T-helper 1 cell treated with Interleukin-12 subunit alpha and Interleukin-12 subunit beta and Interleukin-4 antibody, amounts not matched to agents 30 μg/mL and 1 μg/mL, for 36 hours (primary cell): Measurements from ENCODE around the gene C9orf57.
"Not testable (repeated sequence)": the region's sequence is repeated elsewhere in the genome, so short reads cannot be mapped to it uniquely, and the experiment has no call there.

ENCODE experiments used
- H3K27ac Mint-ChIP-seq: one replicate; pipeline ENCODE4 v1.8.0; 2021; ENCODE audit warnings: mild to moderate bottlenecking, mixed read lengths
- H3K27me3 Mint-ChIP-seq: one replicate; pipeline ENCODE4 v1.8.0; 2021; ENCODE audit warnings: low read depth, mixed read lengths
- H3K36me3 Mint-ChIP-seq: one replicate; pipeline ENCODE4 v1.8.0; 2021; ENCODE audit warnings: low read depth, mixed read lengths
- H3K4me1 Mint-ChIP-seq: one replicate; pipeline ENCODE4 v1.8.0; 2021; ENCODE audit warnings: low read depth, mixed read lengths
- H3K4me3 Mint-ChIP-seq: one replicate; pipeline ENCODE4 v1.8.0; 2021; ENCODE audit warnings: mild to moderate bottlenecking, moderate library complexity, mixed read lengths
- H3K9me3 Mint-ChIP-seq: one replicate; pipeline ENCODE4 v1.8.0; 2021; ENCODE audit warnings: mixed read lengths

Gene C9orf57, protein sequence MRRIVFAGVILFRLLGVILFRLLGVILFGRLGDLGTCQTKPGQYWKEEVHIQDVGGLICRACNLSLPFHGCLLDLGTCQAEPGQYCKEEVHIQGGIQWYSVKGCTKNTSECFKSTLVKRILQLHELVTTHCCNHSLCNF

DNA sequence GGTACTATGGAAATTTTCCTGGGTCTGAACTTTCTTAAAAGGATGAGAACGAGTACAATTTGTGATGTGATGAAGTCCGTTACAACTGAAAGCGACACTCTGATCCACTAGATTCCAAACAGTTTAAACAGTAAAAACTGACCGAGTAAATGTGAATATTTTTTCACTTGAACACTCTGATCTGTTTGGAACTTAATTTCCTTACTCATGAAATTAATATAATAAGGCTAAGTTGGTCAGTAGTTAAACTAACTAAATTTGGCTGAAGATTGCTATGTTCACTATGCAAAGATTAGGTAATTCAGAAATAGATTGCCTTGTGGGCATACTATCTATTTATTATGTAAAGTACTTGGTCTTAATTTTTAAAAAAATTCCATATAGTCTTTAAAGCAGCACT, at the start of gene C9orf57:
C9orf57 (minus strand) TSS at position 101 of the 400 bp plus-strand sequence. CDS start 1,282 bp downstream, outside the sequence.
- Mint-ChIP-seq H3K4me3 (no peak within 1 kb of the TSS), H3K9me3 (no peaks in the 10 kb centered on the region), H3K36me3 (no peaks in the 10 kb centered on the region), H3K4me1 (no peaks in the 10 kb centered on the region), H3K27me3 (no peaks in the 10 kb centered on the region), H3K27ac (no peak within 1 kb of the TSS)

- H3K27me3 Mint-ChIP-seq, result peaks cover 6% of the 10 kb centered on the region
- no peak overlapping the region for H3K4me3 Mint-ChIP-seq
- H3K27ac Mint-ChIP-seq, result no peak overlapping the region
- H3K9me3 Mint-ChIP-seq, result no peaks in the 10 kb centered on the region
- no peaks in the 10 kb centered on the region for H3K4me1 Mint-ChIP-seq
- H3K36me3 Mint-ChIP-seq, result no peaks in the 10 kb centered on the region
These were observed 42.1 kb upstream of the C9orf57 start for GRCh38 chr9:72102520-72102919.

GRCh38 chr9:72095520-72095919, 35.1 kb upstream of the C9orf57 start:
- H3K4me3 Mint-ChIP-seq, H3K9me3 Mint-ChIP-seq, H3K27me3 Mint-ChIP-seq, H3K4me1 Mint-ChIP-seq, H3K36me3 Mint-ChIP-seq, H3K27ac Mint-ChIP-seq: not testable (repeated sequence)

DNA sequence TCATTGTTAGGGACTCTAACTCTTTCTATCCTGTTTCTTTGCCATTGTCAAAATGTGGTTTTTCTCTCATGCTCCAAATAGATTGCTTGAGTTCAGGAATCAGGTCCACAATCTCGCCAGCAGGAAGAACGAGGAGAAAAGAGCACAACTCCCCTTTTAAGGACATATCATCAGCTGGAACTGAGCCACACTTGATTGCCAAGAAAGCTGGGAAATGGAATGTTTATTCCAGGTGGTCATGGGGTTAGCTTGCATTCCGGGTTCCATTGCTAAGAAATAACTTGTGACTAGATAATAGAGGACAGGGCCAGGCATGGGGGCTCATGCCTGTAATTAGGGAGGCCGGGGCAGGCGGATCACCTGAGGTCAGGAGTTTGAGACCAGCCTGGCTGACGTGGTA, 32.4 kb upstream of the C9orf57 start:
- no peaks in the 10 kb centered on the region for H3K27me3 Mint-ChIP-seq
- no peak overlapping the region for H3K4me3 Mint-ChIP-seq
- no peaks in the 10 kb centered on the region for H3K36me3 Mint-ChIP-seq
- H3K27ac Mint-ChIP-seq, result no peak overlapping the region
- no peaks in the 10 kb centered on the region for H3K9me3 Mint-ChIP-seq
- no peaks in the 10 kb centered on the region for H3K4me1 Mint-ChIP-seq

DNA sequence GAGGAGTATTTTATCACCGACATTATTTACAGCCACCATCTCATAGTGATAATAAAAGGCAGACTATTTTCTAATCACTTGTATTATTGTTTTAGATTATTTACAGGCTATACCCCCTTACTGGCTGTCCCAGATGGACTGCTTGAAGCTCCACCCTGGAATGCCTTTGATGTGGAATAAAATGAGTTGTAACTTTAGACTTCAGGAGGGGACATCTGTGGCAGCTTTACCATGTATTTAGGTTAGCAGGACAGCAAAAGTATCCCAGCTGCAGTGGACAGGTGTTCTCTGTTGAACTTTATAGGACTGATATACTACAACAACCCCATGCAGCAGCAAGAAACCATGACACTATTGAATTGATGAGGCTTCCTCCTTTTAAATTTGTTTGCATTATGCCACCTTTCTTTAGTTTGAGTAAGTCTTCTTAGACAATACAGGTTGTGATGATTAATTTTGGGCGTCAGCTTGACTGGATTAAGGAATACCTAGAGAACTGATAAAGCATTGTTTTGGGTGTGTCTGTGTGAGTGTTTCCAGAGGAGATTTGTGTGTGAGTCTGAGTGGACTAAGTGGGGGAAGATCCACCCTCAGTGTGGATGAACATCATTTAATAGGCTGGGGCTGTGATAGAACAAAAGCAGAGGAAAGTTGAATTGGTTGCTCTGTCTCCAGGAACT, 29.2 kb upstream of the C9orf57 start:
- Mint-ChIP-seq H3K27ac (no peak overlapping the region), H3K27me3 (no peaks in the 10 kb centered on the region), H3K4me1 (no peaks in the 10 kb centered on the region), H3K9me3 (no peaks in the 10 kb centered on the region), H3K4me3 (no peak overlapping the region), H3K36me3 (no peaks in the 10 kb centered on the region)

DNA sequence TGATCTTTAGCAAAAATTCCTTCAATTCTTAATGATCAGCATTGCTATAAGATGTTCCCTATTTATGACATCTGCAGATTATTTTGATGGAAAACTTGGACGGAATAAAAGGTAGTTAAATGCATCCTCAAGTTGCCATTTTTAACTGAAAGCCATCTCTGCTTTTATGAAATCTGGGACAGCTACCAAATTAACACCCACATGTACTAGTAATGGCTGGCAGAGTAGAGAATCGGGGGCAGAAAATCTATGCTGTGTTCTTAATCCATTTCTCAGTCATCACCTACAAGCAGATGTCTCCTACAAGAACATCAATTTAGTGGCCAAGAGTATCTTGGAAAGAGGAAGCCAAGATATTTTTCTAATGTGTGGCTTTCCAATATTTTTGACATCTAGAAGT, 22.1 kb upstream of the C9orf57 start:
- Mint-ChIP-seq H3K4me3 (no peak overlapping the region), H3K9me3 (no peaks in the 10 kb centered on the region), H3K27ac (no peak overlapping the region), H3K27me3 (peaks cover 4% of the 10 kb centered on the region), H3K36me3 (no peaks in the 10 kb centered on the region), H3K4me1 (no peaks in the 10 kb centered on the region)

- not testable (repeated sequence) for H3K27ac Mint-ChIP-seq, H3K27me3 Mint-ChIP-seq, H3K4me3 Mint-ChIP-seq, H3K36me3 Mint-ChIP-seq, H3K4me1 Mint-ChIP-seq, H3K9me3 Mint-ChIP-seq
These were observed 14.3 kb upstream of the C9orf57 start for GRCh38 chr9:72074666-72075065.

DNA sequence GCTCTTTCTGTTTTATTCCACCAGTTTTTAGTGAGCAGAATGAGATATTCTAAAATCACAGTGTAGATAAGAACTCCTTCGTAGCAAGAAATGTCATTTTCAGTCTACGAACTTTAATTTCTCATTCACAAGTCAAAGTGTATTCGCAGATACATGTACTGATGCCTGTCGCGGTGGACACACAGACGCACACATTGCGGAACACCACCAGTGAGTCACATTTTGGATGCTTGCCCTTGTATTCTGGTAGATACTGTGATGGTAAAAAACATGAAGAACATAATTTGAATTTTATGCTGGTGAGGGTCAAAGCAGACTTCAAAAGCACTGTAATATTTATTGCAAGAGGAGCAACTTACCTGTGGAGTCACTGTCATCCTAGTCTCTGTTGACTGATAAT, 4.7 kb upstream of the C9orf57 start:
- no peak overlapping the region for H3K27ac Mint-ChIP-seq
- H3K9me3 Mint-ChIP-seq, result peaks cover 3% of the 10 kb centered on the region
- H3K4me1 Mint-ChIP-seq, result no peaks in the 10 kb centered on the region
- no peaks in the 10 kb centered on the region for H3K36me3 Mint-ChIP-seq
- no peaks in the 10 kb centered on the region for H3K27me3 Mint-ChIP-seq
- H3K4me3 Mint-ChIP-seq, result no peak overlapping the region

DNA sequence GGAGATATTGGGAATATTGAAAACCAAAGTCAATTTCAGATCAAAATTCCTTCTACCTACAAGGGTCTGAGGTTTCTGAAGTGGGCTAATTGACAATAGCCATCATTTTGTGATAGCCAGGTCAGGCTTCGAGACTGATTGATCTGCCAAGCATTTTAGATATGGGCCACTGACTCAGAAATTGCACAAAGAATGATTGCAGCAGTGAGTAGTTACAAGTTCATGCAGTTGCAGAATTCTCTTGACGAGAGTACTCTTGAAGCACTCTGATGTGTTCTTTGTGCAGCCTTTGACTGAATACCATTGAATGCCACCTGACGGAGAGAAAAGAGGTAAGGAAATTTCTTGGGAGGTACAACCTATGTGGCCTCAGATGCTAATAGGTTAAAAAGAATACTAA, 8.3 kb downstream of the C9orf57 start:
- Mint-ChIP-seq H3K27me3 (no peaks in the 10 kb centered on the region), H3K4me1 (no peaks in the 10 kb centered on the region), H3K4me3 (no peak overlapping the region), H3K36me3 (no peaks in the 10 kb centered on the region), H3K9me3 (no peaks in the 10 kb centered on the region), H3K27ac (no peak overlapping the region)

- Mint-ChIP-seq H3K4me1 (no peaks in the 10 kb centered on the region), H3K9me3 (no peaks in the 10 kb centered on the region), H3K27me3 (no peaks in the 10 kb centered on the region), H3K27ac (no peak overlapping the region), H3K36me3 (no peaks in the 10 kb centered on the region), H3K4me3 (no peak overlapping the region)
These were observed 11.6 kb downstream of the C9orf57 start for GRCh38 chr9:72048850-72049249.

GRCh38 chr9:72046630-72047456, 13.6 kb downstream of the C9orf57 start:
- no peak overlapping the region for H3K27ac Mint-ChIP-seq
- H3K9me3 Mint-ChIP-seq, result no peaks in the 10 kb centered on the region
- H3K27me3 Mint-ChIP-seq, result peaks cover 4% of the 10 kb centered on the region
- H3K4me3 Mint-ChIP-seq, result no peak overlapping the region
- H3K4me1 Mint-ChIP-seq, result no peaks in the 10 kb centered on the region
- no peaks in the 10 kb centered on the region for H3K36me3 Mint-ChIP-seq

- Mint-ChIP-seq H3K36me3 (no peaks in the 10 kb centered on the region), H3K4me1 (peaks cover 2% of the 10 kb centered on the region), H3K27me3 (peaks cover 9% of the 10 kb centered on the region), H3K27ac (no peak overlapping the region), H3K4me3 (no peak overlapping the region), H3K9me3 (no peaks in the 10 kb centered on the region)
These were observed 16.3 kb downstream of the C9orf57 start for GRCh38 chr9:72044095-72044494.

GRCh38 chr9:72043576-72043975, 16.8 kb downstream of the C9orf57 start:
- H3K27ac Mint-ChIP-seq, result no peak overlapping the region
- H3K36me3 Mint-ChIP-seq, result no peaks in the 10 kb centered on the region
- H3K27me3 Mint-ChIP-seq, result peaks cover 9% of the 10 kb centered on the region

DNA sequence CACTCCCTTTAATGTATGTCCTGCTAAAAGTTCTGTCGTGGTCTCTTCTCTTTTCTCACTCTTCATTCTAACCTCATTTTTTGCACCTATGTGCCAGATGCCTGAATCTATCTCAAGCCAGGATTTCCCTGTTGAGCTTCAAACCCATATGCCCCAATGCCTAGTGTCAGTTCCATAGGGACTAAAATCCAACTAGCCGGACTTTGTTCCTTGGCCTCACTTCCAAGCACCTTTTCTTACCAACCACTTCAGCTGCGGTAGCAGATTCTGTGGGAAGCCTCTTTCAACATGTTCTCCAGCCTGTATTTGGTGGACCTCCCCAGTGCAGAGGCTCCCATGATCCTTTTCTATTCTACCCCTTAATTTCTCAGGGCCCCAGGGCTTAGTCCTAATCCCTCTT, 17.5 kb downstream of the C9orf57 start:
- H3K27ac Mint-ChIP-seq, result no peak overlapping the region
- no peak overlapping the region for H3K4me3 Mint-ChIP-seq
- peaks cover 3% of the 10 kb centered on the region for H3K4me1 Mint-ChIP-seq
- peaks cover 9% of the 10 kb centered on the region for H3K27me3 Mint-ChIP-seq
- no peaks in the 10 kb centered on the region for H3K9me3 Mint-ChIP-seq
- no peaks in the 10 kb centered on the region for H3K36me3 Mint-ChIP-seq

More at GRCh38 chr9:72043576-72043975, 16.8 kb downstream of the C9orf57 start:
- H3K4me3 Mint-ChIP-seq, result no peak overlapping the region
- H3K9me3 Mint-ChIP-seq, result no peaks in the 10 kb centered on the region
- H3K4me1 Mint-ChIP-seq, result peaks cover 3% of the 10 kb centered on the region

GRCh38 chr9:72041775-72042194, 18.6 kb downstream of the C9orf57 start:
- H3K27me3 Mint-ChIP-seq, result peaks cover 9% of the 10 kb centered on the region
- peaks cover 3% of the 10 kb centered on the region for H3K4me1 Mint-ChIP-seq
- H3K4me3 Mint-ChIP-seq, result no peak overlapping the region
- no peak overlapping the region for H3K27ac Mint-ChIP-seq
- no peaks in the 10 kb centered on the region for H3K36me3 Mint-ChIP-seq
- no peaks in the 10 kb centered on the region for H3K9me3 Mint-ChIP-seq
